Measurements from ENCODE around the gene TASP1. TPM values are rescaled to one million over a fixed set of nuclear protein-coding genes. Genes with fewer than 3 reads are reported as not detected.

Gene TASP1
- total and polyA plus RNA-seq, 10 of the 15 experiments (the other 5 are each of a cell fraction or from before 2014, with no cell fraction given) = 7.4 to 17.8 (median 10.5) TPM

DNA sequence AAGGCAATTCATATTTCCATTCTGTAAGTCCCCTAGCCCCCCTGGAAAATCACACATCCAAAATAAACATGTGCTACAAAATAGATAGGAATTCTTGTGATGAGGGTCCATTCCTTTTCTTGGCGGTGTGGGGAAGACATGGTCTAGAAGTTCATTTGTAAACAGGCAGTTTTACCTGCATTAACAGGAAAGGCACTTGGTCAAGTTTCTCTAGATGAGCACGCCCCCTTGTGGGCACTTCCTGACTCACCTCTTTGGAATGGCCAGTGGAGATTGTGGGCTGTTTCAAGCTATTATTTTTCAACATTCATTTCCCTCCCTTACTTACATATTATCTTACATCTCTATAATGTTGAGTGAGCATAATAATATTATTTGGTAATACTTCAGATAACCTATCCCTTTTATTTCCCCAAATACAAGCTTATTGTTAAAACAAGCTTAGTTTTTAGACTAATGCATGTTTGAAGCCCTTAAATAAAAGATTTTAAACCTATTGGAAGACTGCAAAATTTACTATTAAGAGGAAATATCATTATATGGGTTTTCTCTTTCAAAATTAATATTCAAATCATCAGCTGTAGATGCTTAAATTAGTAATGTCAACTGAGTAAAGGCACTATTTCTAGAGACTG is 92.1 kb downstream of the TASP1 start (continued):
- TF ChIP-seq LARP7 (IDR thresholded peaks at IDR 0.05) (no peak), ZNF384 (IDR thresholded peaks at IDR 0.05; ENCODE audit: borderline replicate concordance, low read depth, low read length) (no peak), JUNB (IDR thresholded peaks at IDR 0.05) (no peak), SMARCA5 (IDR thresholded peaks at IDR 0.05) (no peak), TCF12 (IDR thresholded peaks at IDR 0.05; ENCODE audit: low read depth, low read length) (no peak), KAT2A (conservative IDR thresholded peaks at IDR 0.05; ENCODE audit: control insufficient read depth, low read depth, low read length) (no peak), SUPT20H (IDR thresholded peaks at IDR 0.05; ENCODE audit: borderline replicate concordance, control insufficient read depth, low read depth, low read length) (no peak), SREBF1 (IDR thresholded peaks at IDR 0.05; ENCODE audit: low read length) (no peak), CEBPB (IDR thresholded peaks at IDR 0.05; ENCODE audit: borderline replicate concordance in 1 of 2, low read depth in 2 of 2, low read length in 2 of 2) (no peak), NRF1 (conservative IDR thresholded peaks at IDR 0.05; ENCODE audit: low read depth, low read length) (no peak), FOXM1 (IDR thresholded peaks at IDR 0.05; ENCODE audit: low read depth, low read length) (0 out of 2 replicates have a peak, but pooled peaks have one; percentile 18), EGR1 (IDR thresholded peaks at IDR 0.05; ENCODE audit: borderline replicate concordance in 1 of 2, low read depth in 2 of 2, low read length in 2 of 2) (no peak), TCF3 (IDR thresholded peaks at IDR 0.05; ENCODE audit: borderline replicate concordance, insufficient read depth, low read depth, low read length) (no peak), HDAC6 (IDR thresholded peaks at IDR 0.05; ENCODE audit: unreplicated experiment) (no peak)
- TF ChIP-seq, protein P1, sequence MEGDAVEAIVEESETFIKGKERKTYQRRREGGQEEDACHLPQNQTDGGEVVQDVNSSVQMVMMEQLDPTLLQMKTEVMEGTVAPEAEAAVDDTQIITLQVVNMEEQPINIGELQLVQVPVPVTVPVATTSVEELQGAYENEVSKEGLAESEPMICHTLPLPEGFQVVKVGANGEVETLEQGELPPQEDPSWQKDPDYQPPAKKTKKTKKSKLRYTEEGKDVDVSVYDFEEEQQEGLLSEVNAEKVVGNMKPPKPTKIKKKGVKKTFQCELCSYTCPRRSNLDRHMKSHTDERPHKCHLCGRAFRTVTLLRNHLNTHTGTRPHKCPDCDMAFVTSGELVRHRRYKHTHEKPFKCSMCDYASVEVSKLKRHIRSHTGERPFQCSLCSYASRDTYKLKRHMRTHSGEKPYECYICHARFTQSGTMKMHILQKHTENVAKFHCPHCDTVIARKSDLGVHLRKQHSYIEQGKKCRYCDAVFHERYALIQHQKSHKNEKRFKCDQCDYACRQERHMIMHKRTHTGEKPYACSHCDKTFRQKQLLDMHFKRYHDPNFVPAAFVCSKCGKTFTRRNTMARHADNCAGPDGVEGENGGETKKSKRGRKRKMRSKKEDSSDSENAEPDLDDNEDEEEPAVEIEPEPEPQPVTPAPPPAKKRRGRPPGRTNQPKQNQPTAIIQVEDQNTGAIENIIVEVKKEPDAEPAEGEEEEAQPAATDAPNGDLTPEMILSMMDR (IDR thresholded peaks at IDR 0.05 in 2 of 3, conservative IDR thresholded peaks at IDR 0.05 in 1 of 3; ENCODE audit: control insufficient read depth in 2 of 3, extremely low read depth in 1 of 3, insufficient read depth in 1 of 3, low read depth in 3 of 3, low read length in 3 of 3) = peak; percentile 80 to 84 (median 81)
- TF ChIP-seq, protein P2, sequence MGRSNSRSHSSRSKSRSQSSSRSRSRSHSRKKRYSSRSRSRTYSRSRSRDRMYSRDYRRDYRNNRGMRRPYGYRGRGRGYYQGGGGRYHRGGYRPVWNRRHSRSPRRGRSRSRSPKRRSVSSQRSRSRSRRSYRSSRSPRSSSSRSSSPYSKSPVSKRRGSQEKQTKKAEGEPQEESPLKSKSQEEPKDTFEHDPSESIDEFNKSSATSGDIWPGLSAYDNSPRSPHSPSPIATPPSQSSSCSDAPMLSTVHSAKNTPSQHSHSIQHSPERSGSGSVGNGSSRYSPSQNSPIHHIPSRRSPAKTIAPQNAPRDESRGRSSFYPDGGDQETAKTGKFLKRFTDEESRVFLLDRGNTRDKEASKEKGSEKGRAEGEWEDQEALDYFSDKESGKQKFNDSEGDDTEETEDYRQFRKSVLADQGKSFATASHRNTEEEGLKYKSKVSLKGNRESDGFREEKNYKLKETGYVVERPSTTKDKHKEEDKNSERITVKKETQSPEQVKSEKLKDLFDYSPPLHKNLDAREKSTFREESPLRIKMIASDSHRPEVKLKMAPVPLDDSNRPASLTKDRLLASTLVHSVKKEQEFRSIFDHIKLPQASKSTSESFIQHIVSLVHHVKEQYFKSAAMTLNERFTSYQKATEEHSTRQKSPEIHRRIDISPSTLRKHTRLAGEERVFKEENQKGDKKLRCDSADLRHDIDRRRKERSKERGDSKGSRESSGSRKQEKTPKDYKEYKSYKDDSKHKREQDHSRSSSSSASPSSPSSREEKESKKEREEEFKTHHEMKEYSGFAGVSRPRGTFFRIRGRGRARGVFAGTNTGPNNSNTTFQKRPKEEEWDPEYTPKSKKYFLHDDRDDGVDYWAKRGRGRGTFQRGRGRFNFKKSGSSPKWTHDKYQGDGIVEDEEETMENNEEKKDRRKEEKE (IDR thresholded peaks at IDR 0.05) = no peak
- TF ChIP-seq, protein P3, sequence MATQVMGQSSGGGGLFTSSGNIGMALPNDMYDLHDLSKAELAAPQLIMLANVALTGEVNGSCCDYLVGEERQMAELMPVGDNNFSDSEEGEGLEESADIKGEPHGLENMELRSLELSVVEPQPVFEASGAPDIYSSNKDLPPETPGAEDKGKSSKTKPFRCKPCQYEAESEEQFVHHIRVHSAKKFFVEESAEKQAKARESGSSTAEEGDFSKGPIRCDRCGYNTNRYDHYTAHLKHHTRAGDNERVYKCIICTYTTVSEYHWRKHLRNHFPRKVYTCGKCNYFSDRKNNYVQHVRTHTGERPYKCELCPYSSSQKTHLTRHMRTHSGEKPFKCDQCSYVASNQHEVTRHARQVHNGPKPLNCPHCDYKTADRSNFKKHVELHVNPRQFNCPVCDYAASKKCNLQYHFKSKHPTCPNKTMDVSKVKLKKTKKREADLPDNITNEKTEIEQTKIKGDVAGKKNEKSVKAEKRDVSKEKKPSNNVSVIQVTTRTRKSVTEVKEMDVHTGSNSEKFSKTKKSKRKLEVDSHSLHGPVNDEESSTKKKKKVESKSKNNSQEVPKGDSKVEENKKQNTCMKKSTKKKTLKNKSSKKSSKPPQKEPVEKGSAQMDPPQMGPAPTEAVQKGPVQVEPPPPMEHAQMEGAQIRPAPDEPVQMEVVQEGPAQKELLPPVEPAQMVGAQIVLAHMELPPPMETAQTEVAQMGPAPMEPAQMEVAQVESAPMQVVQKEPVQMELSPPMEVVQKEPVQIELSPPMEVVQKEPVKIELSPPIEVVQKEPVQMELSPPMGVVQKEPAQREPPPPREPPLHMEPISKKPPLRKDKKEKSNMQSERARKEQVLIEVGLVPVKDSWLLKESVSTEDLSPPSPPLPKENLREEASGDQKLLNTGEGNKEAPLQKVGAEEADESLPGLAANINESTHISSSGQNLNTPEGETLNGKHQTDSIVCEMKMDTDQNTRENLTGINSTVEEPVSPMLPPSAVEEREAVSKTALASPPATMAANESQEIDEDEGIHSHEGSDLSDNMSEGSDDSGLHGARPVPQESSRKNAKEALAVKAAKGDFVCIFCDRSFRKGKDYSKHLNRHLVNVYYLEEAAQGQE (IDR thresholded peaks at IDR 0.05; ENCODE audit: low read depth, low read length) = no peak
- TF ChIP-seq, protein P4, sequence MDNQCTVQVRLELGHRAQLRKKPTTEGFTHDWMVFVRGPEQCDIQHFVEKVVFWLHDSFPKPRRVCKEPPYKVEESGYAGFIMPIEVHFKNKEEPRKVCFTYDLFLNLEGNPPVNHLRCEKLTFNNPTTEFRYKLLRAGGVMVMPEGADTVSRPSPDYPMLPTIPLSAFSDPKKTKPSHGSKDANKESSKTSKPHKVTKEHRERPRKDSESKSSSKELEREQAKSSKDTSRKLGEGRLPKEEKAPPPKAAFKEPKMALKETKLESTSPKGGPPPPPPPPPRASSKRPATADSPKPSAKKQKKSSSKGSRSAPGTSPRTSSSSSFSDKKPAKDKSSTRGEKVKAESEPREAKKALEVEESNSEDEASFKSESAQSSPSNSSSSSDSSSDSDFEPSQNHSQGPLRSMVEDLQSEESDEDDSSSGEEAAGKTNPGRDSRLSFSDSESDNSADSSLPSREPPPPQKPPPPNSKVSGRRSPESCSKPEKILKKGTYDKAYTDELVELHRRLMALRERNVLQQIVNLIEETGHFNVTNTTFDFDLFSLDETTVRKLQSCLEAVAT (IDR thresholded peaks at IDR 0.05) = no peak

Measured in GM12878 (cell line).